HepG2 (cell line): ENCODE measurements around the gene TMEM86B. TPM values are rescaled to one million over a fixed set of nuclear protein-coding genes. Genes with fewer than 3 reads are reported as not detected.

Experiments
- ATAC-seq: fragments of 200-7000 bp; cut with Tn5 transposase; 3 replicates; pipeline ENCODE4 v1.9.1; 2020; ENCODE audit warnings: mild to moderate bottlenecking, moderate library complexity
- BruUV-seq: library from RNA; stranded (reverse); fragments of 400-500 nt; replicated peaks from 2 replicates; lab custom pipeline; 2021; lab: Mats Ljungman, UMichigan
- CTCF ChIA-PET: fragments of 300-600 bp; formaldehyde crosslinking; extraction: SDS; loops from one replicate; lab custom pipeline; 2021; ENCODE audit warnings: low total read pairs, inconsistent platforms, low intra/inter-chr PET ratio; lab: Yijun Ruan, JAX
- POLR2A ChIA-PET: fragments of 350-600 bp; sonication (Branson Sonifier 250); formaldehyde crosslinking; loops from one replicate; lab custom pipeline; 2020; ENCODE audit warnings: antibody characterized with exemption, inconsistent platforms; lab: Yijun Ruan, JAX
- DNase-seq: peaks from one replicate; pipeline ENCODE4 v3.0.0-alpha.2; 2015; ENCODE audit warnings: low spot score
- FAIRE-seq: peaks from 3 replicates; lab custom pipeline; 2011; peaks lifted over from hg19 to GRCh38; lab: Jason Lieb, UNC
- H2AFZ ChIP-seq: one replicate; pipeline ENCODE4 v1.6.1; 2011; ENCODE audit warnings: low read length, inconsistent platforms
- H3K27ac ChIP-seq: fragments of 300-600 bp; 3 replicates; pipeline ENCODE4 v1.8.0; 2011; ENCODE audit warnings: mixed run types, mild to moderate bottlenecking, mixed read lengths, low read length, inconsistent platforms; ENCODE audit not compliant: insufficient read depth; ENCODE audit errors: extremely low read length
- H3K27me3 ChIP-seq, 2 experiments: fragments of 200-600 bp in 1 of 2; 2 replicates in 1 of 2; 3 replicates in 1 of 2; pipeline versions ENCODE4 v1.6.0 to v1.8.0; 2011; ENCODE audit warnings: low read length in 2 of 2, mild to moderate bottlenecking in 2 of 2, moderate library complexity in 2 of 2, inconsistent platforms in 1 of 2; ENCODE audit not compliant: insufficient read depth in 2 of 2, control insufficient read depth in 1 of 2
- H3K36me3 ChIP-seq, 2 experiments: fragments of 200-600 bp in 1 of 2; replicated peaks in 1 of 2; 2 replicates in 1 of 2; 3 replicates in 1 of 2; pipeline versions ENCODE4 v1.5.1 to v1.8.0; 2011; ENCODE audit warnings: low read length in 2 of 2, inconsistent platforms in 1 of 2; ENCODE audit not compliant: insufficient read depth in 2 of 2, control insufficient read depth in 1 of 2
- H3K4me1 ChIP-seq: 2 replicates; pipeline ENCODE4 v1.5.1; 2012; ENCODE audit warnings: low read length, inconsistent platforms; ENCODE audit not compliant: insufficient read depth
- H3K4me2 ChIP-seq: 2 replicates; pipeline ENCODE4 v1.6.0; 2011; ENCODE audit warnings: low read depth, low read length, inconsistent platforms
- H3K4me3 ChIP-seq, 3 experiments: fragments of 200-600 bp in 1 of 3; sonication (generic), shearing (Covaris generic) in 1 of 3; replicated peaks in 1 of 3; 2 replicates each; pipeline ENCODE4 v1.5.1; 2011 to 2016; ENCODE audit warnings: low read length in 3 of 3, inconsistent platforms in 2 of 3, low read depth in 2 of 3, mild to moderate bottlenecking in 2 of 3, control low read depth in 1 of 3, mixed read lengths in 1 of 3; ENCODE audit not compliant: insufficient read depth in 1 of 3
- H3K79me2 ChIP-seq: one replicate; pipeline ENCODE4 v1.6.1; 2011; ENCODE audit warnings: low read length, inconsistent platforms; ENCODE audit not compliant: insufficient read depth
- H3K9ac ChIP-seq: 2 replicates; pipeline ENCODE4 v1.6.0; 2011; ENCODE audit warnings: mild to moderate bottlenecking, low read depth, low read length, inconsistent platforms; ENCODE audit not compliant: insufficient read depth
- H3K9me3 ChIP-seq: 2 replicates; pipeline ENCODE4 v1.5.1; 2012; ENCODE audit warnings: mild to moderate bottlenecking, low read length
- H4K20me1 ChIP-seq: 2 replicates; pipeline ENCODE4 v1.6.0; 2011; ENCODE audit warnings: inconsistent platforms, mild to moderate bottlenecking, low read length, moderate library complexity; ENCODE audit not compliant: insufficient read depth
- CBFB ChIP-seq: sonication (generic); formaldehyde crosslinking; IDR thresholded peaks from 2 replicates; pipeline ENCODE4 v1.4.0; 2020; ENCODE audit warnings: missing genetic modification reagents
- GABPA ChIP-seq, 2 experiments: IDR thresholded peaks; 2 replicates each; pipeline ENCODE4 v1.6.1; 2011 to 2016; ENCODE audit warnings: low read depth in 2 of 2, low read length in 1 of 2, missing biosample characterization in 1 of 2, missing genetic modification characterization in 1 of 2
- PCBP1 ChIP-seq: fragments of 200-400 bp; formaldehyde crosslinking; IDR thresholded peaks from 2 replicates; pipeline ENCODE4 v1.6.1; 2017; ENCODE audit warnings: mild to moderate bottlenecking, low read depth, low read length, borderline replicate concordance
- SALL2 ChIP-seq: sonication (generic); formaldehyde crosslinking; IDR thresholded peaks from 2 replicates; pipeline ENCODE4 v1.8.1; 2023; ENCODE audit warnings: mild to moderate bottlenecking, missing genetic modification reagents, inconsistent platforms
- ZBTB2 ChIP-seq: sonication (generic); formaldehyde crosslinking; IDR thresholded peaks from 2 replicates; pipeline ENCODE4 v1.8.0; 2022; ENCODE audit warnings: low read depth, missing genetic modification reagents
- ZNF281 ChIP-seq: sonication (generic); formaldehyde crosslinking; IDR thresholded peaks from 2 replicates; pipeline ENCODE4 v1.4.0; 2020; ENCODE audit warnings: missing genetic modification reagents, borderline replicate concordance
- ZNF572 ChIP-seq: sonication (generic); formaldehyde crosslinking; IDR thresholded peaks from 2 replicates; pipeline ENCODE4 v1.5.1; 2020; ENCODE audit warnings: mild to moderate bottlenecking, missing genetic modification reagents
- WGBS: methylation state at CpG from one replicate; pipeline ENCODE4 v1.1.6; 2017; ENCODE audit warnings: low lambda C conversion rate; 5-methylcytosine and 5-hydroxymethylcytosine counted together
- in situ Hi-C: cut with HindIII; loops from 2 replicates; pipeline ENCODE4 v1.10.0; 2017; ENCODE audit warnings: low pct_unique_long_range_greater_than_20kb; ENCODE audit not compliant: extremely low pct_ligation_motif_present
- intact Hi-C: fragments of 100-400 bp; cut with micrococcal nuclease; formaldehyde crosslinking; loops from one replicate; pipeline ENCODE4 v1.10.0; 2022; ENCODE audit not compliant: unreplicated experiment
- polyA plus RNA-seq, 8 experiments: library from polyadenylated mRNA; depleted of rRNA in 3 of 8; stranded (reverse) in 7 of 8; unstranded in 1 of 8; fragments of >200 nt; fragmentation: Illumina TruSeq in 4 of 8; extraction: Trizol in 4 of 8; gene quantifications; 2 replicates each; pipeline versions ENCODE4 v1.2.1 to v1.2.3, GENCODE V29; 2011 to 2016; ENCODE audit warnings: low read depth in 4 of 8, missing spikeins in 1 of 8, mixed read lengths in 1 of 8; ENCODE audit not compliant: insufficient read depth in 1 of 8
- total RNA-seq, 5 experiments: library from RNA; depleted of rRNA; stranded (reverse); fragments of >200 nt; fragmentation: Illumina TruSeq; extraction: Trizol; gene quantifications; 2 replicates each; pipeline ENCODE4 v1.2.3, GENCODE V29; 2016; ENCODE audit warnings: low read depth in 1 of 5
- TF ChIP-seq, protein P1 (sequence below): IDR thresholded peaks from 2 replicates; pipeline ENCODE4 v1.6.1; 2012; ENCODE audit warnings: inconsistent platforms

The TMEM86B gene
- total and polyA plus RNA-seq, 2 of the 13 experiments (the other 11 are each of a cell fraction or from before 2014, with no cell fraction given): 7.7 to 9.6 TPM

DNA sequence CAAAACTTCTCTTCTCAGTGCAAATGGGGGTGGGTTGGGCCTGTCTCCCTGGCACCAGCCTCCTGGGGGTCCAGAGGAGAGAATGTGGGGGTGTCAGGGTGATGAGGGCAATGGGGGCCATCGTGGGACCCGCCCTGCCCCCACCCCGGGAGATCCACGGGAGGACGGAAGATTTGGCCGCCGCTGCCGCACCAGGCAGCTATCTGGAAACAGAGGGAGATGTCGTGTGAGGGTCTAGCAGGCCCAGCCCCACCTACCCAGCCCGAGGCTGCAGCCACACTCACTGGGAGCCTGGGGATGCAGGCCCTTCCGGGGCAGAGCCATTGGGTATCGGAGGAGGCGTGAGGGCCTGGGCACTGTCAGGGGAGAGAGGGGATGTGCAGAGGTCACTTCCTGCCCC lies 1.8 kb upstream of the TMEM86B start:
- no peak for FAIRE-seq
- Histone ChIP-seq H3K9me3 (no peaks in the 10 kb centered on the region), H3K27ac (peak overlapping the region; percentile 76), H3K4me2 (no peak overlapping the region), H3K9ac (no peak overlapping the region), H3K4me3 (no peak overlapping the region), H3K4me1 (peaks cover 66% of the 10 kb centered on the region), H4K20me1 (no peaks in the 10 kb centered on the region), H3K27me3 (no peaks in the 10 kb centered on the region), H2AFZ (no peak overlapping the region), H3K79me2 (peaks cover 4% of the 10 kb centered on the region), H3K36me3 (peaks cover 17 to 52% of the 10 kb centered on the region in 2 experiments)
- in situ Hi-C loops: no loop called here
- TF ChIP-seq ZNF572 (CRISPR knock-in tag) (no peak), PCBP1 (0 out of 2 replicates have a peak, but pooled peaks have one; percentile 25), SALL2 (CRISPR knock-in tag) (no peak), CBFB (CRISPR knock-in tag) (no peak), GABPA (IDR thresholded peaks at IDR 0.05; ENCODE audit: low read depth, low read length) (no peak), GABPA (CRISPR knock-in tag; IDR thresholded peaks at IDR 0.05; ENCODE audit: low read depth) (0 out of 2 replicates have a peak, but pooled peaks have one; percentile 8)
- TF ChIP-seq, protein P1, sequence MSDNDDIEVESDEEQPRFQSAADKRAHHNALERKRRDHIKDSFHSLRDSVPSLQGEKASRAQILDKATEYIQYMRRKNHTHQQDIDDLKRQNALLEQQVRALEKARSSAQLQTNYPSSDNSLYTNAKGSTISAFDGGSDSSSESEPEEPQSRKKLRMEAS: 0 out of 2 replicates have a peak, but pooled peaks have one; percentile 7
- DNase-seq: no peak
- no peak for ATAC-seq
- 86% methylated on average over 11 of the region's 13 CpGs for WGBS
- ChIA-PET CTCF (no interaction called here), POLR2A (interaction anchor here (1.2 kb wide), 1 partner anchor 23 kb away, joined by 8 read pairs; no protein-coding TSS in a partner anchor)
- no TSS peak for BruUV-seq
- intact Hi-C loops: no loop called here

GRCh38 chr19:55229789-55230182 lies 1.2 kb upstream of the TMEM86B start:
- no peaks in the 10 kb centered on the region for H3K9me3 ChIP-seq
- H3K4me3 ChIP-seq: no peak overlapping the region
- CTCF ChIA-PET: no interaction called here
- H2AFZ ChIP-seq: no peak overlapping the region
- H4K20me1 ChIP-seq: no peaks in the 10 kb centered on the region
- TSS peak; percentile 53 for BruUV-seq
- intact Hi-C loops: no loop called here
- 0 out of 2 replicates have a peak overlapping the region, but pooled peaks have one; percentile 88 for H3K4me2 ChIP-seq
- no peak for DNase-seq
- peak overlapping the region; percentile 76 for H3K27ac ChIP-seq
- in situ Hi-C loops: no loop called here
- peaks cover 71% of the 10 kb centered on the region for H3K4me1 ChIP-seq
- WGBS: 70% methylated on average over 3 of the region's 17 CpGs
- ATAC-seq: peak; percentile 14
- no peak for FAIRE-seq
- peaks cover 4% of the 10 kb centered on the region for H3K79me2 ChIP-seq
- peaks cover 14 to 48% of the 10 kb centered on the region in 2 experiments for H3K36me3 ChIP-seq
- no peak overlapping the region for H3K9ac ChIP-seq
- POLR2A ChIA-PET: interaction anchor here (0.6 to 1.2 kb wide), 3 partner anchors 23 to 30 kb away, joined by 3 to 8 read pairs (median 5); no protein-coding TSS in a partner anchor
- H3K27me3 ChIP-seq: no peaks in the 10 kb centered on the region
- TF ChIP-seq ZBTB2 (CRISPR knock-in tag) (0 out of 2 replicates have a peak, but pooled peaks have one; percentile 16), ZNF281 (CRISPR knock-in tag) (no peak)
